Measurements from ENCODE around the gene INA. TPM values are rescaled to one million over a fixed set of nuclear protein-coding genes. Genes with fewer than 3 reads are reported as not detected.

The INA gene
- total RNA-seq, 2 experiments from 2014 or later = 0.32 to 0.35 TPM

DNA sequence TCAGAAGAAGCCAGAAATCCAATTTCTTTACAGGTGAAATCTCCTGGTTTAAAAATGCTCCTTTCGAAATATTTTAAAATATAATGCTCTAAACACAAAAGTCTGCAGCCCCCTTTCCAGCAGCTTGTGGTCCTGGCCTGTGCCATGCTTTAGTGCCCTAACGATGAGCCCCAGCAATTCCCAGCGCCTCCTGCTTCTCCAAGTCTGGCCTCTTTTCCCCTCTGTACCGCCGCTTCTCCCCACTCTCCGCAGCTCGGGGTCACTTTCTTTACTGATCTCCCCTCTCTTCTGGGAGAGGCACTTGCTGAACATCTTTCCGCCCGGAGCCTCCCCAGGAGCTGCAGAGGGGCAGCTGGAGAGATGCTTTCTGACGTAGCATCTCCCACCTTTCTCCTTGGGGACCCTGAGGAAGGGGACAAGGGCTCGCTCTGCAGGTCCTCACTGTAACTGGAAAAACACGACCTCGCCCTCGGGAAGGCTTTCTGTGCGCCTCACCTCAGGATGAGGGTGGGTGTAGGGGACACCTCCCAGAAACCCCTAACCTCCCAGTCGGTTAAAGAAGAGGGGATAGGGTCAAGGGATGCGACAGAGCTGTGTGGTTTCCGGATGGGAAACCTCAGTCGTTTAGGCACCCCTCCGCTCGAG is 565 bp upstream of the INA start:
- CTCF ChIA-PET = interaction anchor here (0.6 to 1.4 kb wide), 3 partner anchors 8 to 32 kb away, joined by 3 read pairs; no protein-coding TSS in a partner anchor
- Mint-ChIP-seq H3K9me3 (ENCODE audit: low read depth) (peaks cover 4% of the 10 kb centered on the region), H3K27ac (no peak overlapping the region), H3K4me1 (peaks cover 8% of the 10 kb centered on the region), H3K27me3 (peaks cover 53% of the 10 kb centered on the region), H3K4me3 (peak overlapping the region; percentile 51), H3K36me3 (ENCODE audit: low read depth) (peaks cover 1% of the 10 kb centered on the region)
- POLR2A ChIA-PET = interaction anchor here (0.6 to 1.6 kb wide), 2 partner anchors 84 to 562 kb away, joined by 4 to 7 read pairs; partner anchors contain the start of genes ARL3 and SFXN2
- no peak for DNase-seq
- ATAC-seq = no peak
- intact Hi-C loops (cut with DNase I, micrococcal nuclease) = no loop called here

DNA sequence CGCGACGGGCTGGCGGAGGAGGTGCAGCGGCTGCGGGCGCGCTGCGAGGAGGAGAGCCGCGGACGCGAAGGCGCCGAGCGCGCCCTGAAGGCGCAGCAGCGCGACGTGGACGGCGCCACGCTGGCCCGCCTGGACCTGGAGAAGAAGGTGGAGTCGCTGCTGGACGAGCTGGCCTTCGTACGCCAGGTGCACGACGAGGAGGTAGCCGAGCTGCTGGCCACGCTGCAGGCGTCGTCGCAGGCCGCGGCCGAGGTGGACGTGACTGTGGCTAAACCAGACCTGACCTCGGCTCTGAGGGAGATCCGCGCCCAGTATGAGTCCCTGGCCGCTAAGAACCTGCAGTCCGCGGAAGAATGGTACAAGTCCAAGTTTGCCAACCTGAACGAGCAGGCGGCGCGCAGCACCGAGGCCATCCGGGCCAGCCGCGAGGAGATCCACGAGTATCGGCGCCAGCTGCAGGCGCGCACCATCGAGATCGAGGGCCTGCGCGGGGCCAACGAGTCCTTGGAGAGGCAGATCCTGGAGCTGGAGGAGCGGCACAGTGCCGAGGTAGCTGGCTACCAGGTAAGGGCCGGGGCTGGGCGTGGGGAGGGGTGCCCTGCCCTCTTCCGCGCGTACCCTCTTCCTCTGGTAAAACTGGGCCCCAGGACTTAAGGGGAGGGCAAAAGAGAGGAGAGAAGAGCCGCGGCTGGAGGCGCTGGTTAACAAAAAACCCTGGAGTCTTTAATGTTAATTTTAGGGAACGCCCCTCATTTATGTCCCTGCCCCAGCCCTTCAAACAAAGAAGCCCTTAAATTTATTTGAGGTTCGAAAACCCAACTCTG is 987 bp downstream of the INA start:
- Mint-ChIP-seq H3K4me1 (peaks cover 8% of the 10 kb centered on the region), H3K36me3 (ENCODE audit: low read depth) (peaks cover 1% of the 10 kb centered on the region), H3K4me3 (no peak overlapping the region), H3K27ac (no peak overlapping the region), H3K9me3 (ENCODE audit: low read depth) (peaks cover 4% of the 10 kb centered on the region), H3K27me3 (peaks cover 60% of the 10 kb centered on the region)
- ATAC-seq (no peak), DNase-seq (no peak)
- ChIA-PET CTCF (interaction anchor here (0.6 to 1.6 kb wide), 4 partner anchors 14 to 130 kb away, joined by 3 to 4 read pairs (median 3); no protein-coding TSS in a partner anchor), POLR2A (interaction anchor here (0.7 to 1.6 kb wide), 2 partner anchors 84 to 85 kb away, joined by 3 to 4 read pairs; no protein-coding TSS in a partner anchor)
- intact Hi-C loops (cut with DNase I, micrococcal nuclease) = no loop called here

DNA sequence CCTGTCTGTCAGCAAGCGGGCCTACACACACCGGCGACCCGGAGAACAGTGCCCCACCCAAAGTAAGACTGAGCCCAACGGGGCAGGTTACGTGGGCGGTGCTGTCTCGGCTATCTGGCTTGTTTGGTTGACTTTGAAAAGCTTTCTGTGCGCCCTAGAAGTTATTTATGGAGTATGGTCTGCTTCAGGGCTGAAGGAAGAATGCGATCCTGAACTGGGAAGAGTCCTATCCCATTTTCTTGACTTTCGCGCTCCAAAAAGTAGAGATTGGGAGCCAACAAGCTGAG is 1.5 kb downstream of the INA start:
- Mint-ChIP-seq H3K27me3 (peaks cover 65% of the 10 kb centered on the region), H3K9me3 (ENCODE audit: low read depth) (peaks cover 4% of the 10 kb centered on the region), H3K4me3 (no peak overlapping the region), H3K4me1 (peaks cover 8% of the 10 kb centered on the region), H3K27ac (no peak overlapping the region), H3K36me3 (ENCODE audit: low read depth) (peaks cover 1% of the 10 kb centered on the region)
- ChIA-PET CTCF (interaction anchor here (0.6 to 1.6 kb wide), 2 partner anchors 47 to 310 kb away, joined by 3 to 4 read pairs; no protein-coding TSS in a partner anchor), POLR2A (no interaction called here)
- DNase-seq (no peak), ATAC-seq (no peak)
- intact Hi-C loops (cut with DNase I, micrococcal nuclease) = no loop called here

DNA sequence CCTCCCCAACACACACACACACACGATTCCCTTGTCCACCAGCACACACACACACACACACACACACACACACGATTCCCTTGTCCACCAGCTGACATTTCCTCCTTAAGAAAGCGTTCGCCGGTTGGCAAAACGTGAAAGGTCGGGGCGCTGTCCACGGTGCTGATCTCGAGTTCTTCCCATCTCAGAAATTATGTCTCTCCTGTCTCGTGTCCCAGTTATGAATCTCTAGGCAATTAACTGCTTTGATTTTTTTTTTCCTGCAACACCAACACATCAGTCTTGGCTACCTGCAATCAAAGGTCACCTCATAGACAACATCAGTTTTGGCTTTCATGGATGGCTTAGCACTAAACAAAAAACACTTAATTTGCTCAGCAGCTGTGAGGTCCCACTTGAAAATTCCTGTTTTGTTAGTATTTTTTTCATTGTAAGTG is 1.9 kb downstream of the INA start:
- peaks cover 8% of the 10 kb centered on the region for H3K4me1 Mint-ChIP-seq
- intact Hi-C loops (cut with DNase I, micrococcal nuclease) = loop anchor here in 1 of 2 experiments (1.0 kb wide), 1 partner anchor 14 kb away; no protein-coding TSS in a partner anchor
- H3K4me3 Mint-ChIP-seq = no peak overlapping the region
- peaks cover 1% of the 10 kb centered on the region for H3K36me3 Mint-ChIP-seq (ENCODE audit: low read depth)
- DNase-seq = peak; percentile 76
- POLR2A ChIA-PET = no interaction called here
- ATAC-seq = no peak
- no peak overlapping the region for H3K27ac Mint-ChIP-seq
- peaks cover 4% of the 10 kb centered on the region for H3K9me3 Mint-ChIP-seq (ENCODE audit: low read depth)
- CTCF ChIA-PET = interaction anchor here (0.6 to 1.0 kb wide), 2 partner anchors 18 to 310 kb away, joined by 3 to 4 read pairs; no protein-coding TSS in a partner anchor
- H3K27me3 Mint-ChIP-seq = peaks cover 65% of the 10 kb centered on the region

GRCh38 chr10:103280031-103280430 is 3.1 kb downstream of the INA start:
- intact Hi-C loops (cut with DNase I, micrococcal nuclease) = no loop called here
- no peak overlapping the region for H3K27ac Mint-ChIP-seq
- no peak overlapping the region for H3K4me3 Mint-ChIP-seq
- POLR2A ChIA-PET = no interaction called here
- peaks cover 68% of the 10 kb centered on the region for H3K27me3 Mint-ChIP-seq
- ATAC-seq (no peak), DNase-seq (no peak)
- peaks cover 4% of the 10 kb centered on the region for H3K9me3 Mint-ChIP-seq (ENCODE audit: low read depth)
- peaks cover 1% of the 10 kb centered on the region for H3K36me3 Mint-ChIP-seq (ENCODE audit: low read depth)
- CTCF ChIA-PET = interaction anchor here (0.6 kb wide), 1 partner anchor 290 kb away, joined by 3 read pairs; no protein-coding TSS in a partner anchor
- H3K4me1 Mint-ChIP-seq = peaks cover 8% of the 10 kb centered on the region

- CTCF ChIA-PET = interaction anchor here (0.5 to 0.6 kb wide), 2 partner anchors 191 to 291 kb away, joined by 3 read pairs; no protein-coding TSS in a partner anchor
- POLR2A ChIA-PET = no interaction called here
- Mint-ChIP-seq H3K27ac (no peak overlapping the region), H3K36me3 (ENCODE audit: low read depth) (peaks cover 1% of the 10 kb centered on the region), H3K4me3 (no peak overlapping the region), H3K4me1 (peaks cover 8% of the 10 kb centered on the region), H3K27me3 (peaks cover 64% of the 10 kb centered on the region), H3K9me3 (ENCODE audit: low read depth) (peaks cover 4% of the 10 kb centered on the region)
- intact Hi-C loops (cut with DNase I, micrococcal nuclease) = no loop called here
- DNase-seq (no peak), ATAC-seq (no peak)
These were observed 3.6 kb downstream of the INA start for GRCh38 chr10:103280506-103280905.

DNA sequence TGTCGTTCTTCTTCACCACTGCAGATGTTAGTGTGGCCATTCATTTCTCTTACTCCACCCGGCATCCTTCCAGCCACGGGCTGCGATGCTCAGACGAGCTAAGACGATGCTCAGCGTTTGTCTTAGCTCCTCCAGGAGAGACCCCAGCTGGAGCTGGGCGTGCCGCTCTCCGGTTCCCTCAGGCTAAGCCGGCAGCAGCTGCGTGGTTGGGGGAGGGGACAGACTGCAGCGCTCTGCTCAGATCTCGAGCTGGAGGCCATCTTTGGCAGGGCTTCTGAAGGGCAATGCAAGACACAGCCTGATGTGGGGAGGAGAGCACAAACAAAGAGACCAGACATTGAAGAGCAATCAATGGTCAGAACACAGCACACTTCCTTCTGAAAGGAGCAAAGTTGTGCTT is 4.8 kb downstream of the INA start:
- Mint-ChIP-seq H3K27me3 (peaks cover 57% of the 10 kb centered on the region), H3K9me3 (ENCODE audit: low read depth) (peaks cover 4% of the 10 kb centered on the region), H3K4me1 (peaks cover 4% of the 10 kb centered on the region), H3K27ac (no peak overlapping the region), H3K36me3 (ENCODE audit: low read depth) (peaks cover 1% of the 10 kb centered on the region), H3K4me3 (no peak overlapping the region)
- CTCF ChIA-PET = no interaction called here
- DNase-seq = peak; percentile 13
- ATAC-seq = no peak
- POLR2A ChIA-PET = no interaction called here
- intact Hi-C loops (cut with DNase I, micrococcal nuclease) = no loop called here

GRCh38 chr10:103282961-103283360 is 6.0 kb downstream of the INA start:
- Mint-ChIP-seq H3K36me3 (ENCODE audit: low read depth) (peaks cover 1% of the 10 kb centered on the region), H3K9me3 (ENCODE audit: low read depth) (peaks cover 4% of the 10 kb centered on the region), H3K4me3 (no peak overlapping the region), H3K27me3 (peaks cover 55% of the 10 kb centered on the region), H3K4me1 (peaks cover 4% of the 10 kb centered on the region), H3K27ac (no peak overlapping the region)
- ChIA-PET CTCF (no interaction called here), POLR2A (no interaction called here)
- DNase-seq = no peak
- intact Hi-C loops (cut with DNase I, micrococcal nuclease) = no loop called here
- ATAC-seq = no peak

DNA sequence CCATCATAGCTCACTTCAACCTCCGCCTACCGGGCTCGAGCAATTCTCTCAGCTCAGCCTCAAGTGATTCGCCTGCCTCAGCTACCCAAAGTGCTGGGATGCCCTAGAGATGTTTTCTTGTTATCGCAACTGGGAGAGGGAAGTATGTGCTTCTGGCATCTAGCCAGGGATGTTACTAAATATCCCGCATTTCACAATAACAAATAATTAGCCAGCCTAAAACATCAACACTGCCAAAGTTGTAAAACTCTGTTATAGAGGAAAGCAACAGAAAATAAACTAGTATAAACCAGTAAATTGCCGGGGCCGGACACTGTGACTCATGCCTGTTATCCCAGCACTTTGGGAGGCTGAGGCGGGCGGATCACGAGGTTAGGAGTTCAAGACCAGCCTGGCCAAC is 7.2 kb downstream of the INA start:
- peaks cover 49% of the 10 kb centered on the region for H3K27me3 Mint-ChIP-seq
- intact Hi-C loops (cut with DNase I, micrococcal nuclease) = no loop called here
- CTCF ChIA-PET = interaction anchor here (0.5 to 1.0 kb wide), 3 partner anchors 8 to 1529 kb away, joined by 3 read pairs; no protein-coding TSS in a partner anchor

DNA sequence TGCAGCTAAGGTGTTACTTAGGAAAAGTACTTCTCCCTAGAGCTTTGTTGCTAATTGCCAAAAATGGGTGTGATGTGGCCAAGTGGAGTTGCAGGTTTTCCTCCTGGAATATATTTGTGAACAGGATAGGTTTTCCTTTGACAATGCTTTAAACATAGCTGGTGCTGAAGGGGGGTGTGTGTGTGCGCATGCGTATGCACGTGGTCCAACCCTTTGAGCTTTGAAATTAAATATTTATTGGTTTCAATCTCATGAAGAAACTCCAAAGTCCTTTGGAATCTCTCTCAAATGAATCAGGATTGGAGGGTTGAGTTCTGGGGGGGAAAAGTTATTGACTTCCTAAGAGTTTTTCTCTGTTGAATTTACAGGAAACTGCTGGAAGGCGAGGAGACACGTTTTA is 11.1 kb downstream of the INA start:
- ATAC-seq (no peak), DNase-seq (no peak)
- no peaks in the 10 kb centered on the region for H3K4me1 Mint-ChIP-seq
- POLR2A ChIA-PET = no interaction called here
- no peaks in the 10 kb centered on the region for H3K9me3 Mint-ChIP-seq (ENCODE audit: low read depth)
- CTCF ChIA-PET = interaction anchor here (0.6 kb wide), 1 partner anchor 13 kb away, joined by 3 read pairs; no protein-coding TSS in a partner anchor
- peaks cover 31% of the 10 kb centered on the region for H3K27me3 Mint-ChIP-seq
- no peak overlapping the region for H3K4me3 Mint-ChIP-seq
- no peak overlapping the region for H3K27ac Mint-ChIP-seq
- no peaks in the 10 kb centered on the region for H3K36me3 Mint-ChIP-seq (ENCODE audit: low read depth)
- intact Hi-C loops (cut with DNase I, micrococcal nuclease) = no loop called here

More for the DNA sequence above, 7.2 kb downstream of the INA start:
- H3K4me3 Mint-ChIP-seq = no peak overlapping the region
- ATAC-seq = no peak
- no peak for DNase-seq
- no peaks in the 10 kb centered on the region for H3K9me3 Mint-ChIP-seq (ENCODE audit: low read depth)
- POLR2A ChIA-PET = no interaction called here
- no peak overlapping the region for H3K27ac Mint-ChIP-seq
- no peaks in the 10 kb centered on the region for H3K36me3 Mint-ChIP-seq (ENCODE audit: low read depth)
- no peaks in the 10 kb centered on the region for H3K4me1 Mint-ChIP-seq

GRCh38 chr10:103291588-103291987 is 14.7 kb downstream of the INA start:
- intact Hi-C loops (cut with DNase I, micrococcal nuclease) = no loop called here
- no peak overlapping the region for H3K27ac Mint-ChIP-seq
- no peaks in the 10 kb centered on the region for H3K36me3 Mint-ChIP-seq (ENCODE audit: low read depth)
- CTCF ChIA-PET = interaction anchor here (0.7 kb wide), 1 partner anchor 44 kb away, joined by 4 read pairs; no protein-coding TSS in a partner anchor
- ATAC-seq (no peak), DNase-seq (no peak)
- no peaks in the 10 kb centered on the region for H3K4me1 Mint-ChIP-seq
- no peaks in the 10 kb centered on the region for H3K9me3 Mint-ChIP-seq (ENCODE audit: low read depth)
- H3K4me3 Mint-ChIP-seq = no peak overlapping the region
- H3K27me3 Mint-ChIP-seq = peaks cover 20% of the 10 kb centered on the region
- POLR2A ChIA-PET = no interaction called here

All from activated CD4-positive, alpha-beta T cell treated with anti-CD3 and anti-CD28 coated beads for 36 hours (primary cell).